IMR-90 (cell line): ENCODE measurements around the gene KIF15. TPM values are rescaled to one million over a fixed set of nuclear protein-coding genes. Genes with fewer than 3 reads are reported as not detected.

ENCODE experiments used
- ATAC-seq: fragments of 200-7000 bp; cut with Tn5 transposase; 2 replicates; pipeline ENCODE4 v1.9.1; 2020; ENCODE audit warnings: low read depth, mild to moderate bottlenecking, moderate library complexity
- BruUV-seq: library from RNA; stranded (reverse); fragments of 400-500 nt; replicated peaks from 2 replicates; lab custom pipeline; 2021; lab: Mats Ljungman, UMichigan
- CTCF ChIA-PET: fragments of 300-600 bp; formaldehyde crosslinking; extraction: SDS; loops from one replicate; lab custom pipeline; 2021; ENCODE audit warnings: antibody characterized with exemption; lab: Yijun Ruan, JAX
- POLR2A ChIA-PET: fragments of 300-600 bp; sonication (Branson Sonifier 250); formaldehyde crosslinking; loops from one replicate; lab custom pipeline; 2022; ENCODE audit warnings: antibody characterized with exemption; ENCODE audit not compliant: unreplicated experiment; lab: Charles Lee
- DNase-seq: peaks from one replicate; pipeline ENCODE4 v3.0.0; 2013
- H2AFZ ChIP-seq: replicated peaks from 2 replicates; pipeline ENCODE3; 2013; ENCODE audit warnings: low read length, mild to moderate bottlenecking; ENCODE audit not compliant: poor library complexity
- H2AK5ac ChIP-seq: 2 replicates; pipeline ENCODE4 v1.6.1; 2013; ENCODE audit warnings: low read depth, low read length, inconsistent platforms
- H2AK9ac ChIP-seq: replicated peaks from 2 replicates; pipeline ENCODE3; 2013; ENCODE audit warnings: mild to moderate bottlenecking, low read depth, low read length, moderate library complexity; ENCODE audit not compliant: poor library complexity
- H2BK120ac ChIP-seq: 2 replicates; pipeline ENCODE4 v1.6.1; 2013; ENCODE audit warnings: low read depth, low read length, inconsistent platforms
- H2BK15ac ChIP-seq: 3 replicates; pipeline ENCODE4 v1.6.1; 2013; ENCODE audit warnings: low read depth, low read length, inconsistent platforms
- H2BK20ac ChIP-seq: 2 replicates; pipeline ENCODE4 v1.6.1; 2013; ENCODE audit warnings: low read depth, mild to moderate bottlenecking, inconsistent platforms, low read length, moderate library complexity
- H2BK5ac ChIP-seq: 2 replicates; pipeline ENCODE4 v1.6.1; 2013; ENCODE audit warnings: mild to moderate bottlenecking, low read depth, low read length, inconsistent platforms; ENCODE audit not compliant: poor library complexity, severe bottlenecking
- H3K14ac ChIP-seq: replicated peaks from 2 replicates; pipeline ENCODE4 v1.6.1; 2013; ENCODE audit warnings: low read depth, low read length, inconsistent platforms
- H3K18ac ChIP-seq: 2 replicates; pipeline ENCODE4 v1.6.1; 2013; ENCODE audit warnings: low read depth, low read length, control low read depth
- H3K23ac ChIP-seq: 2 replicates; pipeline ENCODE4 v1.6.1; 2013; ENCODE audit warnings: low read depth, low read length, inconsistent platforms
- H3K27ac ChIP-seq: 2 replicates; pipeline ENCODE4 v1.5.1; 2013; ENCODE audit warnings: mild to moderate bottlenecking, control low read depth, low read length; ENCODE audit not compliant: insufficient read depth
- H3K27me3 ChIP-seq: 2 replicates; pipeline ENCODE4 v1.6.1; 2013; ENCODE audit warnings: low read length; ENCODE audit not compliant: control insufficient read depth, insufficient read depth
- H3K36me3 ChIP-seq: 2 replicates; pipeline ENCODE4 v1.6.1; 2013; ENCODE audit warnings: low read length, mixed read lengths; ENCODE audit not compliant: control insufficient read depth, insufficient read depth
- H3K4ac ChIP-seq: 2 replicates; pipeline ENCODE4 v1.6.1; 2013; ENCODE audit warnings: low read depth, low read length, inconsistent platforms
- H3K4me1 ChIP-seq: 2 replicates; pipeline ENCODE4 v1.6.1; 2013; ENCODE audit warnings: low read length, mixed read lengths; ENCODE audit not compliant: control insufficient read depth, insufficient read depth
- H3K4me2 ChIP-seq: 2 replicates; pipeline ENCODE4 v1.6.1; 2013; ENCODE audit warnings: low read depth, mild to moderate bottlenecking, control low read depth, low read length, moderate library complexity
- H3K4me3 ChIP-seq: 2 replicates; pipeline ENCODE4 v1.5.1; 2013; ENCODE audit warnings: low read depth, mild to moderate bottlenecking, control low read depth, low read length, moderate library complexity; ENCODE audit not compliant: insufficient read depth
- H3K56ac ChIP-seq: 2 replicates; pipeline ENCODE4 v1.6.1; 2013; ENCODE audit warnings: low read length, inconsistent platforms; ENCODE audit not compliant: insufficient read depth; ENCODE audit errors: extremely low read depth
- H3K79me1 ChIP-seq, 2 experiments: 2 replicates each; pipeline ENCODE4 v1.6.1; 2013; ENCODE audit warnings: low read length in 2 of 2, inconsistent platforms in 1 of 2, low read depth in 1 of 2
- H3K9ac ChIP-seq: 2 replicates; pipeline ENCODE4 v1.6.1; 2013; ENCODE audit warnings: low read depth, low read length, control low read depth
- H3K9me1 ChIP-seq: 2 replicates; pipeline ENCODE4 v1.6.1; 2013; ENCODE audit warnings: low read length, inconsistent platforms; ENCODE audit not compliant: insufficient read depth
- H3K9me3 ChIP-seq: 2 replicates; pipeline ENCODE4 v1.6.1; 2013; ENCODE audit warnings: low read length; ENCODE audit not compliant: control insufficient read depth, insufficient read depth
- H4K20me1 ChIP-seq: 2 replicates; pipeline ENCODE4 v1.6.1; 2013; ENCODE audit warnings: low read length, inconsistent platforms; ENCODE audit not compliant: insufficient read depth
- H4K5ac ChIP-seq: 2 replicates; pipeline ENCODE4 v1.6.1; 2013; ENCODE audit warnings: mild to moderate bottlenecking, low read depth, low read length, control low read depth
- H4K8ac ChIP-seq, 2 experiments: 2 replicates each; pipeline ENCODE4 v1.6.1; 2013; ENCODE audit warnings: low read depth in 2 of 2, low read length in 2 of 2, control low read depth in 1 of 2, inconsistent platforms in 1 of 2
- H4K91ac ChIP-seq: 2 replicates; pipeline ENCODE4 v1.6.1; 2013; ENCODE audit warnings: low read depth, low read length, inconsistent platforms; ENCODE audit not compliant: insufficient read depth
- BHLHE40 ChIP-seq: fragments of 150-350 bp; IDR thresholded peaks from 2 replicates; pipeline ENCODE4 v1.6.1; 2016; ENCODE audit warnings: mild to moderate bottlenecking, low read depth, low read length
- CEBPB ChIP-seq: IDR thresholded peaks from 2 replicates; pipeline ENCODE4 v1.6.1; 2012; ENCODE audit warnings: low read depth, low read length, improper control_type of control experiment
- CHD1 ChIP-seq: IDR thresholded peaks from 2 replicates; pipeline ENCODE4 v1.6.1; 2012; ENCODE audit warnings: low read depth, low read length, improper control_type of control experiment
- FOS ChIP-seq: fragments of 150-350 bp; IDR thresholded peaks from 2 replicates; pipeline ENCODE4 v1.6.1; 2016; ENCODE audit warnings: low read depth, low read length
- MAFK ChIP-seq: IDR thresholded peaks from 2 replicates; pipeline ENCODE4 v1.6.1; 2012; ENCODE audit warnings: low read depth, low read length, improper control_type of control experiment
- MXI1 ChIP-seq: IDR thresholded peaks from 2 replicates; pipeline ENCODE4 v1.6.1; 2012; ENCODE audit warnings: low read depth, mild to moderate bottlenecking, low read length, moderate library complexity, borderline replicate concordance
- RAD21 ChIP-seq: IDR thresholded peaks from 2 replicates; pipeline ENCODE4 v1.6.1; 2012; ENCODE audit warnings: low read length, improper control_type of control experiment
- RCOR1 ChIP-seq: IDR thresholded peaks from 2 replicates; pipeline ENCODE4 v1.6.1; 2012; ENCODE audit warnings: mild to moderate bottlenecking, low read length, improper control_type of control experiment; ENCODE audit not compliant: insufficient replicate concordance
- SMC3 ChIP-seq: fragments of 150-350 bp; IDR thresholded peaks from 2 replicates; pipeline ENCODE4 v1.6.1; 2016; ENCODE audit warnings: low read depth, mild to moderate bottlenecking, antibody characterized with exemption, low read length, moderate library complexity
- WGBS, 2 experiments: methylation state at CpG; one replicate each; pipeline versions ENCODE4 v1.1.5 to v1.1.7; 2013; ENCODE audit warnings: missing lambda C conversion rate in 2 of 2; ENCODE audit not compliant: insufficient read length in 1 of 2; ENCODE audit errors: extremely low coverage in 2 of 2; 5-methylcytosine and 5-hydroxymethylcytosine counted together
- dilution Hi-C: fragments of 300-500 bp; cut with HindIII; formaldehyde crosslinking; loops from one replicate; pipeline ENCODE4 v1.14.3; 2018; ENCODE audit warnings: low sequenced_read_pairs; ENCODE audit not compliant: unreplicated experiment
- in situ Hi-C: fragments of 300-500 bp; cut with MboI; formaldehyde crosslinking; loops from 3 replicates; pipeline ENCODE4 v1.14.3; 2019; ENCODE audit warnings: low sequenced_read_pairs, inconsistent platforms, mixed read lengths
- intact Hi-C: fragments of 100-400 bp; cut with micrococcal nuclease; formaldehyde crosslinking; loops from 2 replicates; pipeline ENCODE4 v1.10.0; 2022
- polyA plus RNA-seq, 3 experiments: library from polyadenylated mRNA; depleted of rRNA; stranded (reverse); fragments of >200 nt; gene quantifications; 2 replicates each; pipeline ENCODE4 v1.2.3, GENCODE V29; 2012; ENCODE audit warnings: low replicate concordance in 1 of 3
- total RNA-seq: library from RNA; depleted of rRNA; stranded (reverse); fragments of >200 nt; gene quantifications from 2 replicates; pipeline ENCODE4 v1.2.3, GENCODE V29; 2012
- TF ChIP-seq, protein P1 (sequence below): conservative IDR thresholded peaks from 2 replicates; pipeline ENCODE4 v1.5.1; 2012; ENCODE audit warnings: mild to moderate bottlenecking, low read depth, low read length, improper control_type of control experiment

The KIF15 gene
- total and polyA plus RNA-seq, 2 of the 4 experiments (the other 2 are of a cell fraction) = 3.7 to 8.4 TPM

DNA sequence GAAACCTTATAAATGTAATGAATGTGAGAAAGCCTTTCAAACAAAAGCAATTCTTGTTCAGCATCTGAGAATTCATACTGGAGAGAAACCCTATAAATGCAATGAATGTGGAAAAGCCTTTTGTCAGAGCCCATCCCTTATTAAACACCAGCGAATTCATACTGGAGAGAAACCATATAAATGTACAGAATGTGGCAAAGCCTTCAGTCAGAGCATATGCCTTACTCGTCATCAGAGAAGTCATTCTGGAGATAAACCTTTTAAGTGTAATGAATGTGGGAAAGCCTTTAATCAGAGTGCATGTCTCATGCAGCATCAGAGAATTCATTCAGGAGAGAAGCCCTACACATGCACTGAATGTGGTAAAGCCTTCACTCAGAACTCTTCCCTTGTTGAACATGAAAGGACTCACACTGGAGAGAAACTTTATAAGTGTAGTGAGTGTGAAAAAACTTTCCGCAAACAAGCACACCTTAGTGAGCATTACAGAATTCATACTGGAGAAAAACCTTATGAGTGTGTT, 26.9 kb upstream of the KIF15 start:
- H2AK5ac ChIP-seq = no peak overlapping the region
- no peak overlapping the region for H3K23ac ChIP-seq
- H3K56ac ChIP-seq = no peak overlapping the region
- no peak overlapping the region for H3K9ac ChIP-seq
- no peak overlapping the region for H4K5ac ChIP-seq
- no peak for TF ChIP-seq SMC3
- no peak for TF ChIP-seq CHD1
- TF ChIP-seq, protein P1, sequence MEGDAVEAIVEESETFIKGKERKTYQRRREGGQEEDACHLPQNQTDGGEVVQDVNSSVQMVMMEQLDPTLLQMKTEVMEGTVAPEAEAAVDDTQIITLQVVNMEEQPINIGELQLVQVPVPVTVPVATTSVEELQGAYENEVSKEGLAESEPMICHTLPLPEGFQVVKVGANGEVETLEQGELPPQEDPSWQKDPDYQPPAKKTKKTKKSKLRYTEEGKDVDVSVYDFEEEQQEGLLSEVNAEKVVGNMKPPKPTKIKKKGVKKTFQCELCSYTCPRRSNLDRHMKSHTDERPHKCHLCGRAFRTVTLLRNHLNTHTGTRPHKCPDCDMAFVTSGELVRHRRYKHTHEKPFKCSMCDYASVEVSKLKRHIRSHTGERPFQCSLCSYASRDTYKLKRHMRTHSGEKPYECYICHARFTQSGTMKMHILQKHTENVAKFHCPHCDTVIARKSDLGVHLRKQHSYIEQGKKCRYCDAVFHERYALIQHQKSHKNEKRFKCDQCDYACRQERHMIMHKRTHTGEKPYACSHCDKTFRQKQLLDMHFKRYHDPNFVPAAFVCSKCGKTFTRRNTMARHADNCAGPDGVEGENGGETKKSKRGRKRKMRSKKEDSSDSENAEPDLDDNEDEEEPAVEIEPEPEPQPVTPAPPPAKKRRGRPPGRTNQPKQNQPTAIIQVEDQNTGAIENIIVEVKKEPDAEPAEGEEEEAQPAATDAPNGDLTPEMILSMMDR = no peak
- TF ChIP-seq MAFK = no peak
- TF ChIP-seq MXI1 = no peak
- no peak for TF ChIP-seq FOS
- TF ChIP-seq RCOR1 = no peak
- TF ChIP-seq BHLHE40 = no peak
- TF ChIP-seq CEBPB = no peak
- TF ChIP-seq RAD21 = no peak
- H3K79me1 ChIP-seq = peaks cover 5 to 6% of the 10 kb centered on the region in 2 experiments; a peak in 2 of 4 replicates
- no peak overlapping the region for H3K4me3 ChIP-seq
- no peak overlapping the region for H3K4ac ChIP-seq
- peaks cover 8% of the 10 kb centered on the region for H3K36me3 ChIP-seq
- no peaks in the 10 kb centered on the region for H3K27me3 ChIP-seq
- intact Hi-C loops (no loop called here), in situ Hi-C loops (no loop called here), dilution Hi-C loops (no loop called here)
- H4K8ac ChIP-seq = no peak overlapping the region
- H3K4me2 ChIP-seq = no peak overlapping the region
- H3K9me3 ChIP-seq = peaks cover 62% of the 10 kb centered on the region
- no peak overlapping the region for H3K27ac ChIP-seq
- ATAC-seq (no peak), DNase-seq (no peak)
- no peak overlapping the region for H2BK20ac ChIP-seq
- no peaks in the 10 kb centered on the region for H3K9me1 ChIP-seq
- H4K91ac ChIP-seq = no peak overlapping the region
- H2BK120ac ChIP-seq = no peak overlapping the region
- H4K20me1 ChIP-seq = no peaks in the 10 kb centered on the region
- no TSS peak for BruUV-seq
- WGBS, 2 experiments = no CpG with 5 or more reads among the region's 3 CpGs
- H2BK5ac ChIP-seq = no peak overlapping the region
- no peak overlapping the region for H3K14ac ChIP-seq
- H3K4me1 ChIP-seq = no peaks in the 10 kb centered on the region
- ChIA-PET POLR2A (no interaction called here), CTCF (no interaction called here)
- H2AFZ ChIP-seq = no peak overlapping the region
- H3K18ac ChIP-seq = no peak overlapping the region
- H2BK15ac ChIP-seq = no peak overlapping the region
- no peak overlapping the region for H2AK9ac ChIP-seq
